Gastrocnemius medialis (tissue), 4 donors: ENCODE data around the gene TOPAZ1. TPM values are rescaled to one million over a fixed set of nuclear protein-coding genes. Genes with fewer than 3 reads are reported as not detected.

ENCODE experiments used
- ATAC-seq, 2 donors: fragments of 150-250 bp; one replicate each; pipeline ENCODE4 v1.9.1; 2016
- DNase-seq, 2 donors: peaks; one replicate each; pipeline ENCODE4 v3.0.0-alpha.2; 2019
- H3K27ac ChIP-seq, 4 donors: fragments of 200-600 bp; sonication (generic); 1 replicate in 1 of 4; 2 replicates in 3 of 4; pipeline ENCODE4 v1.5.1; 2016 to 2018; ENCODE audit warnings: mild to moderate bottlenecking in 2 of 4, moderate library complexity in 1 of 4
- H3K27me3 ChIP-seq, 3 donors: fragments of 200-600 bp; sonication (generic) in 2 of 3; 1 replicate in 1 of 3; 2 replicates in 2 of 3; pipeline versions ENCODE4 v1.5.1 to v1.6.0; 2016 to 2019; ENCODE audit warnings: mild to moderate bottlenecking in 1 of 3, moderate library complexity in 1 of 3
- H3K36me3 ChIP-seq, 2 donors: fragments of 200-600 bp; sonication (generic) in 1 of 2; one replicate each; pipeline ENCODE4 v1.5.1; 2017 to 2018
- H3K4me1 ChIP-seq, 2 donors: fragments of 200-600 bp; sonication (generic) in 1 of 2; one replicate each; pipeline ENCODE4 v1.5.1; 2016 to 2017; ENCODE audit warnings: mild to moderate bottlenecking in 2 of 2
- H3K4me3 ChIP-seq, 4 donors: fragments of 200-600 bp; sonication (generic) in 3 of 4; 1 replicate in 1 of 4; 2 replicates in 3 of 4; pipeline ENCODE4 v1.5.1; 2016 to 2019; ENCODE audit warnings: mild to moderate bottlenecking in 2 of 4
- H3K9me3 ChIP-seq, 3 donors: fragments of 200-600 bp; sonication (generic) in 2 of 3; 1 replicate in 1 of 3; 2 replicates in 2 of 3; pipeline ENCODE4 v1.5.1; 2016 to 2019
- CTCF ChIP-seq, 5 experiments: fragments of 450-650 bp in 3 of 5; fragments of 200-600 bp in 2 of 5; sonication (generic) in 2 of 5; IDR thresholded peaks in 4 of 5; conservative IDR thresholded peaks in 1 of 5; 1 replicate in 4 of 5; 2 replicates in 1 of 5; pipeline ENCODE4 v1.5.1; 2016 to 2019; ENCODE audit warnings: antibody characterized with exemption in 5 of 5, mild to moderate bottlenecking in 3 of 5, moderate library complexity in 3 of 5
- POLR2A ChIP-seq, 2 donors: fragments of 450-650 bp; IDR thresholded peaks; one replicate each; pipeline ENCODE4 v1.6.1; 2017; ENCODE audit warnings: antibody characterized with exemption in 2 of 2, mild to moderate bottlenecking in 2 of 2, moderate library complexity in 2 of 2
- in situ Hi-C, 4 donors: fragments of 200-750 bp; cut with MboI; loops; one replicate each; pipeline versions ENCODE4 v1.15.0 to v1.8.0; 2017; ENCODE audit warnings: low sequenced_read_pairs in 4 of 4
- intact Hi-C: fragments of 100-400 bp; cut with DNase I; formaldehyde crosslinking; loops from one replicate; pipeline ENCODE4 v1.15.1; 2023; ENCODE audit warnings: low total_unique reads
- total RNA-seq, 4 donors: library from RNA; depleted of rRNA; stranded (reverse); fragments of >200 nt; gene quantifications; one replicate each; pipeline versions ENCODE4 v1.1.0 to v1.2.3, GENCODE V29; 2016

TOPAZ1 gene
- not detected for total RNA-seq

GRCh38 chr3:44241706-44242105 is at the start of gene TOPAZ1:
TSS of gene TOPAZ1 (plus strand) at chr3:44241886. CDS start at chr3:44242054, 168 bp downstream.
- Histone ChIP-seq H3K4me1 (no peaks in the 10 kb centered on the region), H3K27ac (no peak within 1 kb of the TSS), H3K27me3 (peaks cover 0 to 6% (median 0%) of the 10 kb centered on the region in 3 donors), H3K9me3 (no peaks in the 10 kb centered on the region), H3K36me3 (no peaks in the 10 kb centered on the region), H3K4me3 (no peak within 1 kb of the TSS)
- in situ Hi-C loops, result no loop called here
- DNase-seq (no peak), ATAC-seq (no peak)
- intact Hi-C loops, result no loop called here
- TF ChIP-seq POLR2A (IDR thresholded peaks at IDR 0.05) (no peak), CTCF (IDR thresholded peaks at IDR 0.05 in 4 of 5, conservative IDR thresholded peaks at IDR 0.05 in 1 of 5) (no peak)

GRCh38 chr3:44198284-44199269 is 43.1 kb upstream of the TOPAZ1 start:
- ATAC-seq, result peak; percentile 80 to 82
- Histone ChIP-seq H3K36me3 (no peaks in the 10 kb centered on the region), H3K9me3 (no peaks in the 10 kb centered on the region), H3K27ac (no peak overlapping the region), H3K4me3 (no peak overlapping the region), H3K4me1 (no peaks in the 10 kb centered on the region), H3K27me3 (no peaks in the 10 kb centered on the region)
- TF ChIP-seq POLR2A (IDR thresholded peaks at IDR 0.05) (no peak), CTCF (IDR thresholded peaks at IDR 0.05 in 4 of 5, conservative IDR thresholded peaks at IDR 0.05 in 1 of 5) (peak; percentile 43 to 82 (median 71))
- intact Hi-C loops, result loop anchor here (1.0 to 5.0 kb wide), 2 partner anchors 431 to 654 kb away; no protein-coding TSS in a partner anchor
- in situ Hi-C loops, result loop anchor here (5.0 to 25.0 kb wide), 4 partner anchors 651 to 1236 kb away; no protein-coding TSS in a partner anchor
- peak; percentile 36 to 39 for DNase-seq

GRCh38 chr3:44206261-44206660 is 35.4 kb upstream of the TOPAZ1 start:
- intact Hi-C loops, result no loop called here
- Histone ChIP-seq H3K9me3 (no peaks in the 10 kb centered on the region), H3K27me3 (no peaks in the 10 kb centered on the region), H3K36me3 (no peaks in the 10 kb centered on the region), H3K4me1 (no peaks in the 10 kb centered on the region), H3K27ac (no peak overlapping the region), H3K4me3 (no peak overlapping the region)
- in situ Hi-C loops, result no loop called here
- ATAC-seq, result no peak
- no peak for DNase-seq
- TF ChIP-seq CTCF (IDR thresholded peaks at IDR 0.05 in 4 of 5, conservative IDR thresholded peaks at IDR 0.05 in 1 of 5) (no peak), POLR2A (IDR thresholded peaks at IDR 0.05) (no peak)

DNA sequence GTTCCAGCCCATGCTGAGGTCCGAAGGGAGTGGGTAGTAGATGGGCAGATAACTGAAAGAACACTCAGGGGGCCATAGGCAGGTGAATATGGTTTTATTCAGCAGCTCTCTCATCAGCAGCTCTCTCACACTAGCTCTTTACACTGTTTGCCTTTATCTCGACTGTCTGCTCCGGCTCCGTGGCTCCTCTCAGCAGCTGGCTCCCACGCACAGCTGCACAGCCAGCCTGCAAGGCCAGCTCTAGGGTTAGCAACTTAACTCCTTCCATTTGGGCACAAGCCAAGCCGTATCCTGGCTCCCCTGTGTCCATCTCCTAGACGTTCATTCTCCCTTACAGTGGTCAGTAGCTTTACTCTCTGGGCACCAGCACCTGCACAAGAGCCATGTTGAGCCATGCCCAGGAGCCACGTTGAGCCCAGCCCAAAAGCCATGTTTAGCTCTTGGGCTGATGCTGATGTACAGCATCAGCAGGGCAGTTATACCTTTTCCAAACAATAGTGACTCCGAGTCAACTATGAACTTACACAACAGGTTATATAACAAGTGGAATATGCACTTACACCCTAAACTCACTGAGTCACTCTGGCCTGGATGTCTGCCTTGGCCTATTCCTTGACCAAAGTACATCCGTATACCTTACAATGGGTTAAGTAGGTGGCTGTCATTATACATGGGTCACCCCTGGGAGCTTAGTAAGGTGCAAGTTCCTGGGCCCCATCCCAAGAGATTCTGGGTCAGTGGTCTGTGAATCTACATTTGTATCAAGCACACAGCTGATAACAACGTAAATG is 34.6 kb upstream of the TOPAZ1 start:
- Histone ChIP-seq H3K27ac (no peak overlapping the region), H3K4me1 (no peaks in the 10 kb centered on the region), H3K9me3 (no peaks in the 10 kb centered on the region), H3K4me3 (no peak overlapping the region), H3K27me3 (no peaks in the 10 kb centered on the region), H3K36me3 (no peaks in the 10 kb centered on the region)
- no peak for TF ChIP-seq POLR2A (IDR thresholded peaks at IDR 0.05)
- TF ChIP-seq CTCF (IDR thresholded peaks at IDR 0.05 in 4 of 5, conservative IDR thresholded peaks at IDR 0.05 in 1 of 5), result no peak
- ATAC-seq (no peak), DNase-seq (no peak)
- intact Hi-C loops, result no loop called here
- in situ Hi-C loops, result no loop called here
